HFFc6 (cell line): ENCODE data around the gene VGLL1. TPM values are rescaled to one million over a fixed set of nuclear protein-coding genes. Genes with fewer than 3 reads are reported as not detected.
A peak's percentile ranks its signal among the peaks of the same experiment; 100 is the strongest.

Experiments
- DNase-seq: peaks from one replicate; pipeline ENCODE4 v3.0.0-alpha.2; 2018
- H3K27ac Mint-ChIP-seq: 2 replicates; pipeline ENCODE4 v1.8.0; 2020; ENCODE audit warnings: mild to moderate bottlenecking, mixed read lengths
- H3K27me3 Mint-ChIP-seq: 2 replicates; pipeline ENCODE4 v1.8.0; 2021; ENCODE audit warnings: mild to moderate bottlenecking, moderate library complexity, mixed read lengths; ENCODE audit not compliant: insufficient read depth
- H3K36me3 Mint-ChIP-seq: 2 replicates; pipeline ENCODE4 v1.8.0; 2021; ENCODE audit warnings: low read depth, mixed read lengths
- H3K4me1 Mint-ChIP-seq: 2 replicates; pipeline ENCODE4 v1.8.0; 2020; ENCODE audit warnings: low read depth, mixed read lengths
- H3K4me3 Mint-ChIP-seq: 2 replicates; pipeline ENCODE4 v1.8.0; 2020; ENCODE audit warnings: mild to moderate bottlenecking, moderate library complexity, mixed read lengths
- H3K9me3 Mint-ChIP-seq: 2 replicates; pipeline ENCODE4 v1.8.0; 2020; ENCODE audit warnings: mild to moderate bottlenecking, mixed read lengths
- CTCF ChIP-seq: fragments of 200-600 bp; sonication (generic); IDR thresholded peaks from 2 replicates; pipeline ENCODE4 v1.5.0; 2021; ENCODE audit warnings: antibody characterized with exemption, mild to moderate bottlenecking
- total RNA-seq, 6 experiments: library from RNA; stranded (reverse); fragmentation: NEBNext Ultra II Directional; extraction: Animal tissue kit (Norgen Biotek cat#: 25700); gene quantifications; 2 replicates in 1 of 6; 3 replicates in 5 of 6; pipeline ENCODE4 v1.2.3, GENCODE V29; 2021

Gene VGLL1
- total RNA-seq, 6 experiments from 2014 or later = not detected

GRCh38 chrX:136551410-136551809 lies 19.4 kb downstream of the VGLL1 start:
- peaks cover 9% of the 10 kb centered on the region for H3K27me3 Mint-ChIP-seq
- H3K36me3 Mint-ChIP-seq = no peaks in the 10 kb centered on the region
- no peak overlapping the region for H3K4me3 Mint-ChIP-seq
- no peak overlapping the region for H3K27ac Mint-ChIP-seq
- no peak for TF ChIP-seq CTCF
- no peaks in the 10 kb centered on the region for H3K4me1 Mint-ChIP-seq
- no peak for DNase-seq
- H3K9me3 Mint-ChIP-seq = no peaks in the 10 kb centered on the region

- Mint-ChIP-seq H3K27me3 (no peaks in the 10 kb centered on the region; the same call in 1 of the 2 replicates), H3K4me3 (no peak overlapping the region), H3K36me3 (no peaks in the 10 kb centered on the region), H3K9me3 (no peaks in the 10 kb centered on the region), H3K27ac (no peak overlapping the region), H3K4me1 (no peaks in the 10 kb centered on the region)
- DNase-seq = no peak
- no peak for TF ChIP-seq CTCF
These were observed 23.7 kb downstream of the VGLL1 start for GRCh38 chrX:136555694-136556093.

GRCh38 chrX:136572030-136572429 lies 40.0 kb downstream of the VGLL1 start:
- peak; percentile 33 for TF ChIP-seq CTCF
- Mint-ChIP-seq H3K27ac (no peak overlapping the region), H3K4me3 (no peak overlapping the region), H3K36me3 (no peaks in the 10 kb centered on the region), H3K9me3 (no peaks in the 10 kb centered on the region), H3K27me3 (peaks cover 1% of the 10 kb centered on the region; the same call in 1 of the 2 replicates), H3K4me1 (no peaks in the 10 kb centered on the region)
- DNase-seq = no peak

- Mint-ChIP-seq H3K4me3 (no peak overlapping the region), H3K27ac (no peak overlapping the region), H3K9me3 (no peaks in the 10 kb centered on the region), H3K4me1 (0 out of 2 replicates have a peak, but pooled peaks cover 6% of the 10 kb centered on the region), H3K36me3 (no peaks in the 10 kb centered on the region), H3K27me3 (peaks cover 7% of the 10 kb centered on the region; the same call in 1 of the 2 replicates)
- no peak for DNase-seq
- TF ChIP-seq CTCF = no peak
These were observed 42.5 kb downstream of the VGLL1 start for GRCh38 chrX:136574548-136574947.

- Mint-ChIP-seq H3K9me3 (no peaks in the 10 kb centered on the region), H3K4me3 (no peak overlapping the region), H3K27me3 (peaks cover 9% of the 10 kb centered on the region; the same call in 1 of the 2 replicates), H3K27ac (no peak overlapping the region), H3K36me3 (no peaks in the 10 kb centered on the region), H3K4me1 (0 out of 2 replicates have a peak, but pooled peaks cover 6% of the 10 kb centered on the region)
- DNase-seq = peak; percentile 46
- peak; percentile 65; the same call in 1 of the 2 replicates for TF ChIP-seq CTCF
These were observed 45.5 kb downstream of the VGLL1 start for GRCh38 chrX:136577552-136577951.

- no peak for DNase-seq
- Mint-ChIP-seq H3K27me3 (peaks cover 8% of the 10 kb centered on the region; the same call in 1 of the 2 replicates), H3K9me3 (no peaks in the 10 kb centered on the region), H3K4me3 (no peak overlapping the region), H3K4me1 (0 out of 2 replicates have a peak, but pooled peaks cover 6% of the 10 kb centered on the region), H3K36me3 (no peaks in the 10 kb centered on the region), H3K27ac (no peak overlapping the region)
- TF ChIP-seq CTCF = no peak
These were observed 48.3 kb downstream of the VGLL1 start for GRCh38 chrX:136580316-136580715.
